Measurements from ENCODE around the gene RBPJL.

The RBPJL gene

DNA sequence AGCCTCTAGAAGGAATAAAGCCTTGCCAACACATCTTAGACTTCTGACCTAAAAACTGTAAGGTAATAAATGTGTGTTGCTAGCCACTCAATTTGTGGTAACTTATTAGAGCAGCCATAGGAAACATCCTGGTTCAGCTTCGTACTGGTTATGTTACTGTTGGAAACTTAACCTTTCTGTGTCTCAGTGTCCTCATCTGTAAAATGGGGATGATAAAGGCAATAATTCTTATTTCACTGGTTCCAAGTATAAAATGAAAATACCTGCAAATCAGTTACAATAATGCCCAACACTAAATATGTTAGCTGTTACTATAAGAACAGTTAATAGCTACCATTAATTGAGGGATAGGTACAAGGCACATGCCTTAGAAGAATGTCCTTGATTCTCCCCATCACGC lies 14.3 kb upstream of the RBPJL start:
- TF ChIP-seq, protein P1, sequence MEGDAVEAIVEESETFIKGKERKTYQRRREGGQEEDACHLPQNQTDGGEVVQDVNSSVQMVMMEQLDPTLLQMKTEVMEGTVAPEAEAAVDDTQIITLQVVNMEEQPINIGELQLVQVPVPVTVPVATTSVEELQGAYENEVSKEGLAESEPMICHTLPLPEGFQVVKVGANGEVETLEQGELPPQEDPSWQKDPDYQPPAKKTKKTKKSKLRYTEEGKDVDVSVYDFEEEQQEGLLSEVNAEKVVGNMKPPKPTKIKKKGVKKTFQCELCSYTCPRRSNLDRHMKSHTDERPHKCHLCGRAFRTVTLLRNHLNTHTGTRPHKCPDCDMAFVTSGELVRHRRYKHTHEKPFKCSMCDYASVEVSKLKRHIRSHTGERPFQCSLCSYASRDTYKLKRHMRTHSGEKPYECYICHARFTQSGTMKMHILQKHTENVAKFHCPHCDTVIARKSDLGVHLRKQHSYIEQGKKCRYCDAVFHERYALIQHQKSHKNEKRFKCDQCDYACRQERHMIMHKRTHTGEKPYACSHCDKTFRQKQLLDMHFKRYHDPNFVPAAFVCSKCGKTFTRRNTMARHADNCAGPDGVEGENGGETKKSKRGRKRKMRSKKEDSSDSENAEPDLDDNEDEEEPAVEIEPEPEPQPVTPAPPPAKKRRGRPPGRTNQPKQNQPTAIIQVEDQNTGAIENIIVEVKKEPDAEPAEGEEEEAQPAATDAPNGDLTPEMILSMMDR (IDR thresholded peaks at IDR 0.05; ENCODE audit: low read length, missing control alignments): no peak

DNA sequence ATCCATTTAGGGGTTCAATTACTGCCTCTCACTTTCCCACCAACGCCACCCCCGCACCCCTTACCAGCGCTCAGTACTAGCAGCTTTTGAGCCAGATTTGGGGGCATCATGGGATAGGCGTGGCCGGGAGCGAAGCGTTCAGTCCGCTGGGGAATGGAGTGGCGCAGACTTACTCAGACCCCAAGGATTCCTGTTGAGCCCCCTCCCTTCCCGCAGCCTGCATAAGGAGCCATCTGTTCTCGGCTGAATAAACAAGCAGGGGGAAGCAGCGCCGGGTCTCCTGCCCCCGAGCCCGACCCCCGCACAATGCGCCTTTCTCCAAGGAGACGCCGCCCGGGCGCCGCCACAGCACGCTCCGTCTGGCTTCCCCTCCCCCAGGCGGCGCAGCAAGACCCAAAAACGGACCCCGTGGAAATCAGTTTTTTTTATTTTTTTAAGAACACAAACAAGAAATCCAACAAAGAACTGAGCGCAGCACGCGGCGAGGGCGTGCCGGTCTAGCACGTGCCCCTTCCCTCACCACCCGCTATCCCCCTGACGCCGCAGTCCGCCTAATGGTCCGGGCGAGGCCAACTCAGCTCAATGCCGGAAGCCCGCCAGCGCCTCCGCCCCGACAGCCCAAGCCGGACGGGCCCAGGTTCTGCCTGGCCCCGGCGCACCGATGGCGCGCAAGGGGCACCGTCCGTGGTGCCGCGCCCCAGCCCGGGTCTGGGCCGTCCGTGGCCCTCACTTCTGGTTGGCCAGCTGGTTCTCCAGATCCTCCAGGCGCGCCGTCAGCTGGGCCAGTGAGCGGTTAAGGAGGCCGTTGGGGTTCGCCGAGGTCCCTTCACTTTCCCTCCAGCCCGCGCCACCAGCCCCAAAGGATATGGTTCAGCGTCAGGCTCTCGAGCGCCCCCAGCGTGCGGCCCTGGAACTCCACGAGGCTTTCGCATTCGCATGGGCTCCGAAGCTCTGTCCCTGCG lies 13.3 kb upstream of the RBPJL start:
- DNase-seq (ENCODE audit: low read depth): peak; percentile 69
- H3K4me3 ChIP-seq (replicated peaks; ENCODE audit: low read depth, low read length): peak overlapping the region; percentile 53
- TF ChIP-seq, protein P1 (IDR thresholded peaks at IDR 0.05; ENCODE audit: low read length, missing control alignments): peak; percentile 87

More for the DNA sequence above, 14.3 kb upstream of the RBPJL start:
- H3K4me3 ChIP-seq (replicated peaks; ENCODE audit: low read depth, low read length): no peak overlapping the region
- no peak for DNase-seq (ENCODE audit: low read depth)

DNA sequence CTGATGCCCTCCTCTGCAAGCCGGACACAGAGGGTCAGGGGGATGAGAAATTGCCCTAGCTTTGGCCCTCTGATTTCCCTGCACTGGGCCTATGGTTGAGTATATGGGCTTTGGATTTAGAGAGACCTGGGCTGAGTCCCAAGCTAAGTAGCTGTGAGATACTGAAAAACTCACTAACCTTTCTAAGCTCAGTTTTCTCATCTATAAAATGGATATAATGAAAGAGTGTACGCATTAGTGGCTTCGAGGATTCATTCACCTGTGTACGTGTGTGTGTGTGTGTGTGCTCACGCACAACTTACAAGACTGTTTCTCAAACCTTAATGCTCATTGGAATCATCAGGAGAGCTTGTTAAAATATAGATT lies 12.7 kb upstream of the RBPJL start:
- no peak overlapping the region for H3K4me3 ChIP-seq (replicated peaks; ENCODE audit: low read depth, low read length)
- no peak for DNase-seq (ENCODE audit: low read depth)
- TF ChIP-seq, protein P1 (IDR thresholded peaks at IDR 0.05; ENCODE audit: low read length, missing control alignments): no peak

DNA sequence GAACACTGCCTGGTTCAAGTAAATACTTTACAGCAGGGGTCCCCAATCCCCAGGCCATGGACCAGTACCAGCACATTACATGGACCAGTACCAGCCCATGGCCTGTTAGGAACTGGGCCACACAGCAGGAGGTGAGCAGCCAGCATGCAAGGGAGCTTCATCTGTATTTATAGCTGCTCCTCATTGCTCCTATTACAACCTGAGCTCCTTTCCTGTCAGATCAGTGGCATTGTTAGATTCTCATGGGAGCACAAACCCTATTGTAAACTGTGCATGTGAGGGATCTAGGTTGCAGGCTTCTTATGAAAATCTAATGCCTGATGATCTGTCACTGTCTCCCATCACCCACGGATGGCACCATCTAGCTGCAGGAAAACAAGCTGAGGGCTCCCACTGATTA lies 12.0 kb upstream of the RBPJL start:
- DNase-seq (ENCODE audit: low read depth): no peak
- TF ChIP-seq, protein P1 (IDR thresholded peaks at IDR 0.05; ENCODE audit: low read length, missing control alignments): no peak
- H3K4me3 ChIP-seq (replicated peaks; ENCODE audit: low read depth, low read length): no peak overlapping the region

DNA sequence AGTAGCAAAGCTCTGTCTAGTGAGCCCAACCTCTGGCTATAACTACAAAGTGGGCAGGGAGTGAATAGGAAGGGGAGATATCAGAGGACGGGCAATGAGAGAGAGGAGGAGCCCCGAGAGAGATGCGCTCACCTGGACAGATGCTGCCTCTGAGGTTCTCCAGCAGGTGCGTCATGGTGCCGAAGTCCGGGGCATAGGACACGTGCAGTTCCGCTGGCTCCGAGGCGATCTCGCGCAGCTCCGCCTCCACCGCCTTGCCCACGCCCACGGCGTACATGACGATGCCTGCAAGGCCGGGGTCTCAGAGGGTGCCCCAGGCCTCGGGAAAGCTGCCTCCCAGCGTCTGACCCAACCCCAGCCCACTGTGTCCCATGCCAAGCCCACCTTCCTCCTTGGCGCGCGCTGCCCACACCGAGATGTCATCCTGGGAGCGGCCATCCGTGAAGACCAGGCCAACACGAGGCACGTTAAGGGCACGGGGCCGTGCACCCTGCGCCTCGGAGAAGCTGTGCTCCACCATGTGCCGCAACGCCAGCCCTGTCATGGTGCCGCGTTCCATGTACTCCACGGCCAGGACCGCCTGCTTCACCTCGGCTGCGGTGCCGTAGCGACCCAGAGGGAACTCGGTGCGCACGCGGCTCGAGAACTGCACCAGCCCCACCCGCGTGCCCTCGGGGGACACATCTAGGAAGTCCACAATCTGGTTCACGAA lies 8.7 kb upstream of the RBPJL start:
- DNase-seq (ENCODE audit: low read depth): no peak
- TF ChIP-seq, protein P1 (IDR thresholded peaks at IDR 0.05; ENCODE audit: low read length, missing control alignments): no peak
- no peak overlapping the region for H3K4me3 ChIP-seq (replicated peaks; ENCODE audit: low read depth, low read length)

DNA sequence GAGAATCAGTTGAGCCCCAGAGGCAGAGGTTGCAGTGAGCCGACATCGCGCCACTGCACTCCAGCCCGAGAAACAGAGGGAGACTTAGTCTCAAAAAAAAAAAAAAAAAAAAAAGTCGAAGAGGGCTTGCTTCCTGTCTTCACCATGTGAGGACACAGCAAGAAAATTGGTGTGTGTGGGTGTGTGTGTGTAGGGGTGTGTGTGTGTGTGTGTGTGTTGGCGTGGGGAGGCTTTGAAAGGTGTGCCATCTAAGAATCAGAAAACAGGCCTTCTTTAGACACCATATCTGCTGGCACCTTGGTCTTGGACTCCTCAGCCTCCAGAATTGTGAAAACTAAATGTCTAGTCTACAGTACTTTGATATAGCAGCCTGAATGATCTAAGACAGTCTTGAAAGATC lies 6.9 kb upstream of the RBPJL start:
- no peak overlapping the region for H3K4me3 ChIP-seq (replicated peaks; ENCODE audit: low read depth, low read length)
- no peak for DNase-seq (ENCODE audit: low read depth)
- TF ChIP-seq, protein P1 (IDR thresholded peaks at IDR 0.05; ENCODE audit: low read length, missing control alignments): no peak
